ENCODE measurements around the gene UNC5C. TPM values are rescaled to one million over a fixed set of nuclear protein-coding genes. Genes with fewer than 3 reads are reported as not detected.
A peak's percentile ranks its signal among the peaks of the same experiment; 100 is the strongest.

The UNC5C gene
- polyA plus RNA-seq, 1 donor, result 0.46 TPM

- DNase-seq, result no peak
Measured at GRCh38 chr4:95388911-95389310, 159.9 kb downstream of the UNC5C start.

- no peak for DNase-seq
Measured at GRCh38 chr4:95387719-95388118, 161.1 kb downstream of the UNC5C start.

GRCh38 chr4:95386410-95386809 is 162.4 kb downstream of the UNC5C start:
- DNase-seq, result no peak

- no peak for DNase-seq
Measured at GRCh38 chr4:95381843-95382580, 166.8 kb downstream of the UNC5C start.

- DNase-seq, result no peak
Measured at GRCh38 chr4:95379633-95380032, 169.1 kb downstream of the UNC5C start.

GRCh38 chr4:95377366-95377900 is 171.3 kb downstream of the UNC5C start:
- DNase-seq, result no peak

- DNase-seq, result no peak
Measured at GRCh38 chr4:95371476-95372224, 177.1 kb downstream of the UNC5C start.

GRCh38 chr4:95367824-95368223 is 180.9 kb downstream of the UNC5C start:
- DNase-seq, result no peak

GRCh38 chr4:95363966-95364365 is 184.8 kb downstream of the UNC5C start:
- DNase-seq, result no peak

- no peak for DNase-seq
Measured at GRCh38 chr4:95363559-95363925, 185.2 kb downstream of the UNC5C start.

GRCh38 chr4:95362906-95363558 is 185.7 kb downstream of the UNC5C start:
- DNase-seq, result peak; percentile 4

GRCh38 chr4:95362066-95362465 is 186.7 kb downstream of the UNC5C start:
- DNase-seq, result no peak

- DNase-seq, result no peak
Measured at GRCh38 chr4:95361696-95361965, 187.1 kb downstream of the UNC5C start.

- no peak for DNase-seq
Measured at GRCh38 chr4:95360906-95361695, 187.7 kb downstream of the UNC5C start.

- DNase-seq, result no peak
Measured at GRCh38 chr4:95360256-95360903, 188.4 kb downstream of the UNC5C start.

GRCh38 chr4:95358421-95358820 is 190.4 kb downstream of the UNC5C start:
- DNase-seq, result no peak

- DNase-seq, result no peak
Measured at GRCh38 chr4:95355021-95355420, 193.8 kb downstream of the UNC5C start.

GRCh38 chr4:95348418-95348817 is 200.4 kb downstream of the UNC5C start:
- DNase-seq, result no peak

- no peak for DNase-seq
Measured at GRCh38 chr4:95343235-95343634, 205.5 kb downstream of the UNC5C start.

- DNase-seq, result no peak
Measured at GRCh38 chr4:95340191-95340590, 208.6 kb downstream of the UNC5C start.

GRCh38 chr4:95325665-95326064 is 223.1 kb downstream of the UNC5C start:
- DNase-seq, result no peak

- DNase-seq, result no peak
Measured at GRCh38 chr4:95319169-95319568, 229.6 kb downstream of the UNC5C start.
